ENCODE measurements around the gene HEBP2.

- TF ChIP-seq, protein P1, sequence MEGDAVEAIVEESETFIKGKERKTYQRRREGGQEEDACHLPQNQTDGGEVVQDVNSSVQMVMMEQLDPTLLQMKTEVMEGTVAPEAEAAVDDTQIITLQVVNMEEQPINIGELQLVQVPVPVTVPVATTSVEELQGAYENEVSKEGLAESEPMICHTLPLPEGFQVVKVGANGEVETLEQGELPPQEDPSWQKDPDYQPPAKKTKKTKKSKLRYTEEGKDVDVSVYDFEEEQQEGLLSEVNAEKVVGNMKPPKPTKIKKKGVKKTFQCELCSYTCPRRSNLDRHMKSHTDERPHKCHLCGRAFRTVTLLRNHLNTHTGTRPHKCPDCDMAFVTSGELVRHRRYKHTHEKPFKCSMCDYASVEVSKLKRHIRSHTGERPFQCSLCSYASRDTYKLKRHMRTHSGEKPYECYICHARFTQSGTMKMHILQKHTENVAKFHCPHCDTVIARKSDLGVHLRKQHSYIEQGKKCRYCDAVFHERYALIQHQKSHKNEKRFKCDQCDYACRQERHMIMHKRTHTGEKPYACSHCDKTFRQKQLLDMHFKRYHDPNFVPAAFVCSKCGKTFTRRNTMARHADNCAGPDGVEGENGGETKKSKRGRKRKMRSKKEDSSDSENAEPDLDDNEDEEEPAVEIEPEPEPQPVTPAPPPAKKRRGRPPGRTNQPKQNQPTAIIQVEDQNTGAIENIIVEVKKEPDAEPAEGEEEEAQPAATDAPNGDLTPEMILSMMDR (IDR thresholded peaks at IDR 0.05) = no peak
- TF ChIP-seq, protein P2, sequence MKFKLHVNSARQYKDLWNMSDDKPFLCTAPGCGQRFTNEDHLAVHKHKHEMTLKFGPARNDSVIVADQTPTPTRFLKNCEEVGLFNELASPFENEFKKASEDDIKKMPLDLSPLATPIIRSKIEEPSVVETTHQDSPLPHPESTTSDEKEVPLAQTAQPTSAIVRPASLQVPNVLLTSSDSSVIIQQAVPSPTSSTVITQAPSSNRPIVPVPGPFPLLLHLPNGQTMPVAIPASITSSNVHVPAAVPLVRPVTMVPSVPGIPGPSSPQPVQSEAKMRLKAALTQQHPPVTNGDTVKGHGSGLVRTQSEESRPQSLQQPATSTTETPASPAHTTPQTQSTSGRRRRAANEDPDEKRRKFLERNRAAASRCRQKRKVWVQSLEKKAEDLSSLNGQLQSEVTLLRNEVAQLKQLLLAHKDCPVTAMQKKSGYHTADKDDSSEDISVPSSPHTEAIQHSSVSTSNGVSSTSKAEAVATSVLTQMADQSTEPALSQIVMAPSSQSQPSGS (CRISPR knock-in tag; IDR thresholded peaks at IDR 0.05; ENCODE audit: borderline replicate concordance, low read depth) = no peak
- TF ChIP-seq ZBTB43 (CRISPR knock-in tag; IDR thresholded peaks at IDR 0.05) (no peak), CDX4 (CRISPR knock-in tag; IDR thresholded peaks at IDR 0.05; ENCODE audit: borderline replicate concordance) (no peak), CBFB (CRISPR knock-in tag; IDR thresholded peaks at IDR 0.05; ENCODE audit: low read depth) (no peak), MAX (CRISPR knock-in tag; IDR thresholded peaks at IDR 0.05) (no peak), E2F5 (CRISPR knock-in tag; IDR thresholded peaks at IDR 0.05) (no peak), TCF7 (CRISPR knock-in tag; IDR thresholded peaks at IDR 0.05; ENCODE audit: low read depth) (no peak), ZNF512 (CRISPR knock-in tag; IDR thresholded peaks at IDR 0.05; ENCODE audit: borderline replicate concordance) (no peak), FOXJ3 (CRISPR knock-in tag; IDR thresholded peaks at IDR 0.05; ENCODE audit: borderline replicate concordance) (no peak)
- TF ChIP-seq, protein P3, sequence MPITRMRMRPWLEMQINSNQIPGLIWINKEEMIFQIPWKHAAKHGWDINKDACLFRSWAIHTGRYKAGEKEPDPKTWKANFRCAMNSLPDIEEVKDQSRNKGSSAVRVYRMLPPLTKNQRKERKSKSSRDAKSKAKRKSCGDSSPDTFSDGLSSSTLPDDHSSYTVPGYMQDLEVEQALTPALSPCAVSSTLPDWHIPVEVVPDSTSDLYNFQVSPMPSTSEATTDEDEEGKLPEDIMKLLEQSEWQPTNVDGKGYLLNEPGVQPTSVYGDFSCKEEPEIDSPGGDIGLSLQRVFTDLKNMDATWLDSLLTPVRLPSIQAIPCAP (CRISPR knock-in tag; IDR thresholded peaks at IDR 0.05) = no peak
These were observed 21.3 kb upstream of the HEBP2 start for GRCh38 chr6:138382498-138383265.

Data from WTC11 (cell line).